ENCODE data around the gene CFAP299. TPM values are rescaled to one million over a fixed set of nuclear protein-coding genes. Genes with fewer than 3 reads are reported as not detected.

Gene CFAP299
- total and polyA plus RNA-seq, 2 of the 13 experiments (the other 11 are each of a cell fraction or from before 2014, with no cell fraction given): not detected

- no peak overlapping the region for H3K4me2 ChIP-seq (ENCODE audit: low read depth, low read length)
- no peaks in the 10 kb centered on the region for H3K9me3 ChIP-seq (ENCODE audit: low read length)
- H3K27ac ChIP-seq (ENCODE audit: extremely low read length, insufficient read depth, low read length): no peak overlapping the region
- H2AFZ ChIP-seq (ENCODE audit: low read length): no peak overlapping the region
- no peak for TF ChIP-seq ZBTB7A (CRISPR knock-in tag; IDR thresholded peaks at IDR 0.05)
- no peak for TF ChIP-seq ZNF317 (CRISPR knock-in tag; IDR thresholded peaks at IDR 0.05)
- no peak for TF ChIP-seq ZBTB4 (CRISPR knock-in tag; IDR thresholded peaks at IDR 0.05; ENCODE audit: borderline replicate concordance)
- no peak for TF ChIP-seq MAF1 (CRISPR knock-in tag; IDR thresholded peaks at IDR 0.05; ENCODE audit: borderline replicate concordance)
- no peak for TF ChIP-seq AFF4 (CRISPR knock-in tag; IDR thresholded peaks at IDR 0.05)
- no peak for TF ChIP-seq ZBED4 (CRISPR knock-in tag; IDR thresholded peaks at IDR 0.05; ENCODE audit: borderline replicate concordance)
- TF ChIP-seq ZNF20 (CRISPR knock-in tag; IDR thresholded peaks at IDR 0.05): no peak
- TF ChIP-seq KDM2A (CRISPR knock-in tag; IDR thresholded peaks at IDR 0.05; ENCODE audit: borderline replicate concordance, low read depth): no peak
- no peak for TF ChIP-seq ZNF441 (CRISPR knock-in tag; IDR thresholded peaks at IDR 0.05; ENCODE audit: borderline replicate concordance)
- no peak for TF ChIP-seq SOX6 (IDR thresholded peaks at IDR 0.05)
- TF ChIP-seq SOX6 (CRISPR knock-in tag; IDR thresholded peaks at IDR 0.05): no peak
- no peak for TF ChIP-seq TGIF2 (CRISPR knock-in tag; IDR thresholded peaks at IDR 0.05)
- no peaks in the 10 kb centered on the region for H4K20me1 ChIP-seq (ENCODE audit: insufficient read depth, low read length)
- H3K4me3 ChIP-seq (replicated peaks in 1 of 3; ENCODE audit: insufficient read depth in 1 of 3, low read depth in 2 of 3, low read length in 3 of 3): no peak overlapping the region
- H3K9ac ChIP-seq (ENCODE audit: insufficient read depth, low read depth, low read length): no peak overlapping the region
- H3K4me1 ChIP-seq (ENCODE audit: insufficient read depth, low read length): no peaks in the 10 kb centered on the region
- no peaks in the 10 kb centered on the region for H3K27me3 ChIP-seq (ENCODE audit: control insufficient read depth in 1 of 2, insufficient read depth in 2 of 2, low read length in 2 of 2)
- CTCF ChIA-PET (ENCODE audit: low intra/inter-chr PET ratio, low total read pairs): no interaction called here
- no peaks in the 10 kb centered on the region for H3K36me3 ChIP-seq (replicated peaks in 1 of 2; ENCODE audit: control insufficient read depth in 1 of 2, insufficient read depth in 2 of 2, low read length in 2 of 2)
- in situ Hi-C loops (cut with HindIII; ENCODE audit: extremely low pct_ligation_motif_present, low pct_unique_long_range_greater_than_20kb): no loop called here
- POLR2A ChIA-PET: no interaction called here
- ATAC-seq (no peak), FAIRE-seq (no peak), DNase-seq (ENCODE audit: low spot score) (no peak)
- no TSS peak for BruUV-seq (replicated peaks)
- 19% methylated on average over 2 of the region's 2 CpGs for WGBS (ENCODE audit: low lambda C conversion rate)
- intact Hi-C loops (cut with micrococcal nuclease; ENCODE audit: unreplicated experiment): no loop called here
- H3K79me2 ChIP-seq (ENCODE audit: insufficient read depth, low read length): no peaks in the 10 kb centered on the region
Observed at GRCh38 chr4:80841587-80842281, 506.2 kb downstream of the CFAP299 start.

Measured in HepG2 (cell line).